HepG2 (cell line): ENCODE data around the gene BPHL. TPM values are rescaled to one million over a fixed set of nuclear protein-coding genes. Genes with fewer than 3 reads are reported as not detected.

Experiments
- ATAC-seq: fragments of 200-7000 bp; cut with Tn5 transposase; 3 replicates; pipeline ENCODE4 v1.9.1; 2020; ENCODE audit warnings: mild to moderate bottlenecking, moderate library complexity
- BruUV-seq: library from RNA; stranded (reverse); fragments of 400-500 nt; replicated peaks from 2 replicates; lab custom pipeline; 2021; lab: Mats Ljungman, UMichigan
- CTCF ChIA-PET: fragments of 300-600 bp; formaldehyde crosslinking; extraction: SDS; loops from one replicate; lab custom pipeline; 2021; ENCODE audit warnings: low total read pairs, inconsistent platforms, low intra/inter-chr PET ratio; lab: Yijun Ruan, JAX
- POLR2A ChIA-PET: fragments of 350-600 bp; sonication (Branson Sonifier 250); formaldehyde crosslinking; loops from one replicate; lab custom pipeline; 2020; ENCODE audit warnings: antibody characterized with exemption, inconsistent platforms; lab: Yijun Ruan, JAX
- DNase-seq: peaks from one replicate; pipeline ENCODE4 v3.0.0-alpha.2; 2015; ENCODE audit warnings: low spot score
- FAIRE-seq: peaks from 3 replicates; lab custom pipeline; 2011; peaks lifted over from hg19 to GRCh38; lab: Jason Lieb, UNC
- H2AFZ ChIP-seq: one replicate; pipeline ENCODE4 v1.6.1; 2011; ENCODE audit warnings: low read length, inconsistent platforms
- H3K27ac ChIP-seq: fragments of 300-600 bp; 3 replicates; pipeline ENCODE4 v1.8.0; 2011; ENCODE audit warnings: mixed run types, mild to moderate bottlenecking, mixed read lengths, low read length, inconsistent platforms; ENCODE audit not compliant: insufficient read depth; ENCODE audit errors: extremely low read length
- H3K27me3 ChIP-seq, 2 experiments: fragments of 200-600 bp in 1 of 2; 2 replicates in 1 of 2; 3 replicates in 1 of 2; pipeline versions ENCODE4 v1.6.0 to v1.8.0; 2011; ENCODE audit warnings: low read length in 2 of 2, mild to moderate bottlenecking in 2 of 2, moderate library complexity in 2 of 2, inconsistent platforms in 1 of 2; ENCODE audit not compliant: insufficient read depth in 2 of 2, control insufficient read depth in 1 of 2
- H3K36me3 ChIP-seq, 2 experiments: fragments of 200-600 bp in 1 of 2; replicated peaks in 1 of 2; 2 replicates in 1 of 2; 3 replicates in 1 of 2; pipeline versions ENCODE4 v1.5.1 to v1.8.0; 2011; ENCODE audit warnings: low read length in 2 of 2, inconsistent platforms in 1 of 2; ENCODE audit not compliant: insufficient read depth in 2 of 2, control insufficient read depth in 1 of 2
- H3K4me1 ChIP-seq: 2 replicates; pipeline ENCODE4 v1.5.1; 2012; ENCODE audit warnings: low read length, inconsistent platforms; ENCODE audit not compliant: insufficient read depth
- H3K4me2 ChIP-seq: 2 replicates; pipeline ENCODE4 v1.6.0; 2011; ENCODE audit warnings: low read depth, low read length, inconsistent platforms
- H3K4me3 ChIP-seq, 3 experiments: fragments of 200-600 bp in 1 of 3; sonication (generic), shearing (Covaris generic) in 1 of 3; replicated peaks in 1 of 3; 2 replicates each; pipeline ENCODE4 v1.5.1; 2011 to 2016; ENCODE audit warnings: low read length in 3 of 3, inconsistent platforms in 2 of 3, low read depth in 2 of 3, mild to moderate bottlenecking in 2 of 3, control low read depth in 1 of 3, mixed read lengths in 1 of 3; ENCODE audit not compliant: insufficient read depth in 1 of 3
- H3K79me2 ChIP-seq: one replicate; pipeline ENCODE4 v1.6.1; 2011; ENCODE audit warnings: low read length, inconsistent platforms; ENCODE audit not compliant: insufficient read depth
- H3K9ac ChIP-seq: 2 replicates; pipeline ENCODE4 v1.6.0; 2011; ENCODE audit warnings: mild to moderate bottlenecking, low read depth, low read length, inconsistent platforms; ENCODE audit not compliant: insufficient read depth
- H3K9me3 ChIP-seq: 2 replicates; pipeline ENCODE4 v1.5.1; 2012; ENCODE audit warnings: mild to moderate bottlenecking, low read length
- H4K20me1 ChIP-seq: 2 replicates; pipeline ENCODE4 v1.6.0; 2011; ENCODE audit warnings: inconsistent platforms, mild to moderate bottlenecking, low read length, moderate library complexity; ENCODE audit not compliant: insufficient read depth
- CBX5 ChIP-seq: sonication (generic); formaldehyde crosslinking; IDR thresholded peaks from 2 replicates; pipeline ENCODE4 v1.4.0; 2020; ENCODE audit warnings: missing genetic modification reagents, borderline replicate concordance
- NAIF1 ChIP-seq: sonication (generic); formaldehyde crosslinking; IDR thresholded peaks from 2 replicates; pipeline ENCODE4 v1.5.0; 2020; ENCODE audit warnings: mild to moderate bottlenecking, missing genetic modification reagents, borderline replicate concordance
- ZBTB40 ChIP-seq, 2 experiments: fragments of 450-650 bp in 1 of 2; sonication (generic) in 1 of 2; formaldehyde crosslinking in 1 of 2; IDR thresholded peaks; 2 replicates each; pipeline versions ENCODE4 v1.6.1 to v1.8.0; 2016 to 2022; ENCODE audit warnings: antibody characterized with exemption in 1 of 2, mild to moderate bottlenecking in 1 of 2, missing genetic modification reagents in 1 of 2
- ZNF101 ChIP-seq: sonication (generic); formaldehyde crosslinking; IDR thresholded peaks from 2 replicates; pipeline ENCODE4 v1.4.0; 2020; ENCODE audit warnings: mild to moderate bottlenecking, low read depth, missing genetic modification reagents, borderline replicate concordance
- ZNF441 ChIP-seq: sonication (generic); formaldehyde crosslinking; IDR thresholded peaks from 2 replicates; pipeline ENCODE4 v1.7.0; 2021; ENCODE audit warnings: missing genetic modification reagents, borderline replicate concordance
- WGBS: methylation state at CpG from one replicate; pipeline ENCODE4 v1.1.6; 2017; ENCODE audit warnings: low lambda C conversion rate; 5-methylcytosine and 5-hydroxymethylcytosine counted together
- in situ Hi-C: cut with HindIII; loops from 2 replicates; pipeline ENCODE4 v1.10.0; 2017; ENCODE audit warnings: low pct_unique_long_range_greater_than_20kb; ENCODE audit not compliant: extremely low pct_ligation_motif_present
- intact Hi-C: fragments of 100-400 bp; cut with micrococcal nuclease; formaldehyde crosslinking; loops from one replicate; pipeline ENCODE4 v1.10.0; 2022; ENCODE audit not compliant: unreplicated experiment
- polyA plus RNA-seq, 8 experiments: library from polyadenylated mRNA; depleted of rRNA in 3 of 8; stranded (reverse) in 7 of 8; unstranded in 1 of 8; fragments of >200 nt; fragmentation: Illumina TruSeq in 4 of 8; extraction: Trizol in 4 of 8; gene quantifications; 2 replicates each; pipeline versions ENCODE4 v1.2.1 to v1.2.3, GENCODE V29; 2011 to 2016; ENCODE audit warnings: low read depth in 4 of 8, missing spikeins in 1 of 8, mixed read lengths in 1 of 8; ENCODE audit not compliant: insufficient read depth in 1 of 8
- total RNA-seq, 5 experiments: library from RNA; depleted of rRNA; stranded (reverse); fragments of >200 nt; fragmentation: Illumina TruSeq; extraction: Trizol; gene quantifications; 2 replicates each; pipeline ENCODE4 v1.2.3, GENCODE V29; 2016; ENCODE audit warnings: low read depth in 1 of 5

Gene BPHL
- total and polyA plus RNA-seq, 2 of the 13 experiments (the other 11 are each of a cell fraction or from before 2014, with no cell fraction given): 37.8 to 39.5 TPM

- POLR2A ChIA-PET: no interaction called here
- no peak for TF ChIP-seq CBX5 (CRISPR knock-in tag)
- TF ChIP-seq ZNF101 (CRISPR knock-in tag): no peak
- TF ChIP-seq NAIF1 (CRISPR knock-in tag): no peak
- DNase-seq (no peak), ATAC-seq (no peak), FAIRE-seq (no peak)
- CTCF ChIA-PET: no interaction called here
- BruUV-seq: no TSS peak
- H3K27me3 ChIP-seq: peaks cover 0 to 14% of the 10 kb centered on the region in 2 experiments; a peak in 1 of 5 replicates
- intact Hi-C loops: loop anchor here (5.0 kb wide), 2 partner anchors 58 to 72 kb away; partner anchors contain the start of gene PSMG4
- no peak overlapping the region for H3K4me2 ChIP-seq
- H3K4me3 ChIP-seq: no peak overlapping the region
- H3K36me3 ChIP-seq: no peaks in the 10 kb centered on the region
- H3K79me2 ChIP-seq: peaks cover 3% of the 10 kb centered on the region
- H4K20me1 ChIP-seq: no peaks in the 10 kb centered on the region
- H3K9ac ChIP-seq: no peak overlapping the region
- peaks cover 27% of the 10 kb centered on the region for H3K4me1 ChIP-seq
- WGBS: 54% methylated on average over 5 of the region's 5 CpGs
- H3K9me3 ChIP-seq: no peaks in the 10 kb centered on the region
- no peak overlapping the region for H2AFZ ChIP-seq
- H3K27ac ChIP-seq: no peak overlapping the region
- in situ Hi-C loops: no loop called here
These were observed 80.9 kb downstream of the BPHL start for GRCh38 chr6:3199382-3199781.

- no peak overlapping the region for H3K27ac ChIP-seq
- no peaks in the 10 kb centered on the region for H4K20me1 ChIP-seq
- no peak overlapping the region for H3K4me3 ChIP-seq
- H3K27me3 ChIP-seq: peaks cover 0 to 23% of the 10 kb centered on the region in 2 experiments; a peak in 1 of 5 replicates
- H3K9ac ChIP-seq: no peak overlapping the region
- ChIA-PET POLR2A (no interaction called here), CTCF (no interaction called here)
- no TSS peak for BruUV-seq
- H3K4me2 ChIP-seq: no peak overlapping the region
- H3K36me3 ChIP-seq: no peaks in the 10 kb centered on the region
- no peak for TF ChIP-seq ZNF441 (CRISPR knock-in tag)
- peak; percentile 28; the same call in 1 of the 2 replicates for TF ChIP-seq ZBTB40 (IDR thresholded peaks at IDR 0.05)
- TF ChIP-seq ZBTB40 (CRISPR knock-in tag; IDR thresholded peaks at IDR 0.05): peak; percentile 92
- DNase-seq (no peak), ATAC-seq (no peak), FAIRE-seq (no peak)
- intact Hi-C loops (no loop called here), in situ Hi-C loops (no loop called here)
- H2AFZ ChIP-seq: no peak overlapping the region
- peaks cover 14% of the 10 kb centered on the region for H3K4me1 ChIP-seq
- no peaks in the 10 kb centered on the region for H3K9me3 ChIP-seq
- no peaks in the 10 kb centered on the region for H3K79me2 ChIP-seq
These were observed 82.2 kb downstream of the BPHL start for GRCh38 chr6:3200682-3201081.
